HEK293 (cell line): ENCODE measurements around the gene SYT2.

ENCODE experiments used
- CTCF ChIA-PET: fragments of 350-600 bp; formaldehyde crosslinking; extraction: SDS; loops from one replicate; lab custom pipeline; 2021; ENCODE audit warnings: antibody characterized with exemption; lab: Yijun Ruan, JAX
- POLR2A ChIA-PET: fragments of 300-600 bp; formaldehyde crosslinking; extraction: SDS; loops from one replicate; lab custom pipeline; 2020; ENCODE audit warnings: antibody characterized with exemption, inconsistent platforms; lab: Yijun Ruan, JAX
- H3K27ac ChIP-seq: fragments of 200-500 bp; sonication (Bioruptor generic); 2 replicates; pipeline ENCODE4 v1.5.1; 2014; ENCODE audit warnings: low read depth, low read length, control low read depth, inconsistent platforms; ENCODE audit errors: extremely low read depth
- H3K36me3 ChIP-seq, 2 experiments: fragments of 200-500 bp in 1 of 2; sonication (Bioruptor generic) in 1 of 2; 1 replicate in 1 of 2; 2 replicates in 1 of 2; pipeline ENCODE4 v1.5.1; 2014 to 2017; ENCODE audit warnings: inconsistent platforms in 2 of 2, low read length in 2 of 2; ENCODE audit not compliant: control insufficient read depth in 2 of 2, insufficient read depth in 1 of 2
- H3K4me1 ChIP-seq: fragments of 200-500 bp; sonication (Bioruptor generic); 2 replicates; pipeline ENCODE4 v1.5.1; 2014; ENCODE audit warnings: mild to moderate bottlenecking, low read length, inconsistent platforms; ENCODE audit not compliant: control insufficient read depth, insufficient read depth
- H3K4me3 ChIP-seq: 2 replicates; pipeline ENCODE4 v1.5.1; 2011; ENCODE audit warnings: low read depth, mild to moderate bottlenecking, control low read depth, low read length, moderate library complexity
- H3K9me3 ChIP-seq: fragments of 200-500 bp; sonication (Bioruptor generic); 2 replicates; pipeline ENCODE4 v1.5.1; 2014; ENCODE audit warnings: low read depth, low read length, inconsistent platforms; ENCODE audit not compliant: control insufficient read depth, insufficient read depth
- HOXC10 ChIP-seq: sonication (generic); formaldehyde crosslinking; IDR thresholded peaks from 2 replicates; pipeline ENCODE4 v1.8.1; 2023; ENCODE audit warnings: mild to moderate bottlenecking, missing genetic modification reagents
- KLF1 ChIP-seq: fragments of 450-650 bp; formaldehyde crosslinking; IDR thresholded peaks from 2 replicates; pipeline ENCODE4 v1.5.1; 2016; ENCODE audit warnings: missing biosample characterization, missing genetic modification characterization
- MYNN ChIP-seq: fragments of 450-650 bp; formaldehyde crosslinking; IDR thresholded peaks from 2 replicates; pipeline ENCODE4 v1.5.1; 2016; ENCODE audit warnings: missing biosample characterization, missing genetic modification characterization, borderline replicate concordance
- PBX3 ChIP-seq: sonication (generic); formaldehyde crosslinking; IDR thresholded peaks from 2 replicates; pipeline ENCODE4 v1.8.1; 2022; ENCODE audit warnings: mild to moderate bottlenecking, moderate library complexity, missing genetic modification reagents
- RBAK ChIP-seq: fragments of 450-650 bp; formaldehyde crosslinking; IDR thresholded peaks from 2 replicates; pipeline ENCODE4 v1.5.1; 2016; ENCODE audit warnings: missing biosample characterization, missing genetic modification characterization
- TRIM28 ChIP-seq: IDR thresholded peaks from 2 replicates; pipeline ENCODE4 v1.6.1; 2011; ENCODE audit warnings: low read length, control low read depth, borderline replicate concordance
- ZNF202 ChIP-seq: fragments of 450-650 bp; formaldehyde crosslinking; IDR thresholded peaks from 2 replicates; pipeline ENCODE4 v1.5.1; 2016; ENCODE audit warnings: missing biosample characterization, missing genetic modification characterization, borderline replicate concordance
- ZNF248 ChIP-seq: fragments of 450-650 bp; formaldehyde crosslinking; IDR thresholded peaks from 2 replicates; pipeline ENCODE4 v1.5.1; 2017; ENCODE audit warnings: missing biosample characterization, missing genetic modification characterization
- ZNF280C ChIP-seq: fragments of 450-650 bp; formaldehyde crosslinking; IDR thresholded peaks from 2 replicates; pipeline ENCODE4 v1.5.1; 2016; ENCODE audit warnings: missing biosample characterization, missing genetic modification characterization
- ZNF311 ChIP-seq: fragments of 450-650 bp; formaldehyde crosslinking; IDR thresholded peaks from 2 replicates; pipeline ENCODE4 v1.5.1; 2017; ENCODE audit warnings: missing biosample characterization, missing genetic modification characterization, borderline replicate concordance
- ZNF366 ChIP-seq: fragments of 450-650 bp; formaldehyde crosslinking; conservative IDR thresholded peaks from 2 replicates; pipeline ENCODE4 v1.5.1; 2016; ENCODE audit warnings: missing biosample characterization, missing genetic modification characterization
- ZNF391 ChIP-seq: fragments of 450-650 bp; formaldehyde crosslinking; IDR thresholded peaks from 2 replicates; pipeline ENCODE4 v1.5.1; 2016; ENCODE audit warnings: low read depth, missing biosample characterization, missing genetic modification characterization, borderline replicate concordance
- ZNF394 ChIP-seq: fragments of 450-650 bp; formaldehyde crosslinking; IDR thresholded peaks from 2 replicates; pipeline ENCODE4 v1.5.1; 2016; ENCODE audit warnings: missing biosample characterization, missing genetic modification characterization, mild to moderate bottlenecking, moderate library complexity, borderline replicate concordance
- ZNF398 ChIP-seq: fragments of 450-650 bp; formaldehyde crosslinking; IDR thresholded peaks from 2 replicates; pipeline ENCODE4 v1.5.1; 2017; ENCODE audit warnings: missing biosample characterization, missing genetic modification characterization
- ZNF658 ChIP-seq: fragments of 450-650 bp; formaldehyde crosslinking; IDR thresholded peaks from 2 replicates; pipeline ENCODE4; 2016; ENCODE audit warnings: missing biosample characterization, missing genetic modification characterization
- ZNF677 ChIP-seq: fragments of 450-650 bp; IDR thresholded peaks from 2 replicates; pipeline ENCODE4 v1.5.0; 2018; ENCODE audit warnings: missing biosample characterization, mild to moderate bottlenecking, missing genetic modification characterization, moderate library complexity
- ZNF692 ChIP-seq: fragments of 450-650 bp; formaldehyde crosslinking; IDR thresholded peaks from 2 replicates; pipeline ENCODE4 v1.5.1; 2016; ENCODE audit warnings: missing biosample characterization, missing genetic modification characterization
- ZNF747 ChIP-seq: fragments of 450-650 bp; formaldehyde crosslinking; IDR thresholded peaks from 2 replicates; pipeline ENCODE4 v1.5.1; 2016; ENCODE audit warnings: missing biosample characterization, missing genetic modification characterization
- ZNF76 ChIP-seq: fragments of 450-650 bp; formaldehyde crosslinking; IDR thresholded peaks from 2 replicates; pipeline ENCODE4; 2016; ENCODE audit warnings: low read depth, missing biosample characterization, missing genetic modification characterization, borderline replicate concordance
- ZNF791 ChIP-seq: fragments of 450-650 bp; formaldehyde crosslinking; IDR thresholded peaks from 2 replicates; pipeline ENCODE4 v1.5.1; 2016; ENCODE audit warnings: missing biosample characterization, missing genetic modification characterization
- ZNF830 ChIP-seq: fragments of 450-650 bp; IDR thresholded peaks from 2 replicates; pipeline ENCODE4 v1.5.0; 2018; ENCODE audit warnings: missing biosample characterization, missing genetic modification characterization, low read depth, mild to moderate bottlenecking, moderate library complexity

Gene SYT2

GRCh38 chr1:202567738-202568137 is 142.5 kb downstream of the SYT2 start:
- H3K27ac ChIP-seq: no peak overlapping the region
- no peaks in the 10 kb centered on the region for H3K9me3 ChIP-seq
- no peaks in the 10 kb centered on the region for H3K36me3 ChIP-seq
- H3K4me3 ChIP-seq: no peak overlapping the region
- POLR2A ChIA-PET: no interaction called here
- no peaks in the 10 kb centered on the region for H3K4me1 ChIP-seq
- TF ChIP-seq TRIM28 (no peak), PBX3 (CRISPR knock-in tag) (no peak), MYNN (tag by site-specific recombination) (no peak), ZNF398 (no peak), ZNF248 (tag by site-specific recombination) (no peak)
- CTCF ChIA-PET: interaction anchor here (0.8 to 2.0 kb wide), 2 partner anchors 10 to 66 kb away, joined by 3 to 6 read pairs; no protein-coding TSS in a partner anchor

GRCh38 chr1:202565890-202566602 is 144.2 kb downstream of the SYT2 start:
- Histone ChIP-seq H3K4me3 (no peak overlapping the region), H3K36me3 (no peaks in the 10 kb centered on the region)
- TF ChIP-seq PBX3 (CRISPR knock-in tag) (no peak), ZNF791 (tag by site-specific recombination) (no peak), ZNF280C (tag by site-specific recombination) (no peak), KLF1 (tag by site-specific recombination) (no peak), ZNF366 (no peak), ZNF391 (no peak), RBAK (tag by site-specific recombination) (no peak)
- TF ChIP-seq, all 188 proteins: peak for 0
- Histone ChIP-seq H3K27ac (no peak overlapping the region), H3K4me1 (no peaks in the 10 kb centered on the region), H3K9me3 (no peaks in the 10 kb centered on the region)
- POLR2A ChIA-PET: interaction anchor here (0.6 kb wide), 1 partner anchor 224 kb away, joined by 4 read pairs; the partner anchor contains the start of gene UBE2T
- CTCF ChIA-PET: interaction anchor here (0.6 to 0.8 kb wide), 2 partner anchors 13 to 96 kb away, joined by 3 read pairs; no protein-coding TSS in a partner anchor

- H3K36me3 ChIP-seq: no peaks in the 10 kb centered on the region
- H3K4me1 ChIP-seq: no peaks in the 10 kb centered on the region
- H3K27ac ChIP-seq: no peak overlapping the region
- no peaks in the 10 kb centered on the region for H3K9me3 ChIP-seq
- no peak overlapping the region for H3K4me3 ChIP-seq
- ChIA-PET POLR2A (no interaction called here), CTCF (interaction anchor here (0.9 to 1.5 kb wide), 2 partner anchors 8 to 64 kb away, joined by 3 to 5 read pairs; no protein-coding TSS in a partner anchor)
- TF ChIP-seq ZNF677 (tag by site-specific recombination) (no peak), ZNF658 (no peak), ZNF747 (tag by site-specific recombination) (no peak), ZNF202 (tag by site-specific recombination) (no peak), ZNF311 (tag by site-specific recombination) (no peak), ZNF76 (no peak), HOXC10 (CRISPR knock-in tag) (no peak), ZNF830 (tag by site-specific recombination) (no peak), ZNF692 (tag by site-specific recombination) (no peak), TRIM28 (no peak), ZNF394 (tag by site-specific recombination) (no peak)
Observed at GRCh38 chr1:202564958-202565495, 145.2 kb downstream of the SYT2 start.
